LoVo (cell line): ENCODE results near the gene RAPH1.

Source experiments
- DNase-seq: peaks from one replicate; pipeline ENCODE4 v3.0.0-alpha.2; 2016; ENCODE audit warnings: low spot score

Gene RAPH1

DNA sequence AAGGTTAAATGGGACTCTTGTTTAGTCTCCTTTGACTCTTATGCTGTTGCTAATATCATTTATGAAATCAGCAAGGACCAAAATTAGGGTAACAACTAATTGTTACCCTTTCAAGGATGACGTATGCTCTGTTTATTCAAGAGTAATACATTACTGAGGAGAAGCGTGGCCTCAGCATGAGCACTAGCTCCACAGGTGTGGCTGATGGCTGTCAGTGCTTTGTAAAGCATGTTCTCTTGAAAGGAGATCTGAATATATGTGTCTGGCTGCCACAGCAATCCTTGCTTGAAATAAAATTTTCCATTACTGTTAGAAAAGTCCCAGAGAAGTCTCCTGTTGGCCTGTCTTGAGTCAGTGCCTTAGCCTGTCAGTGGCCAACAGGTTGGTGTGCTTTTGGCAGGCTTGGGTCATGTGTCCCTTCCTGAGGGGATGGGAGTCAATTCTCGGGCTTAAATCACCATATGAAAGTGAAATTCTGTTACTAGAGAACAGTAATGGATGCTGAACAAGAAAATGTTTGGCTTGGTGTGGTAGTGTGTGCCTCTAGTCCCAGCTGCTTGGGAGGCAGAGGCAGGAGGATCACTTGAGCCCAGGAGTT is 174.2 kb downstream of the RAPH1 start:
- DNase-seq, result no peak

DNA sequence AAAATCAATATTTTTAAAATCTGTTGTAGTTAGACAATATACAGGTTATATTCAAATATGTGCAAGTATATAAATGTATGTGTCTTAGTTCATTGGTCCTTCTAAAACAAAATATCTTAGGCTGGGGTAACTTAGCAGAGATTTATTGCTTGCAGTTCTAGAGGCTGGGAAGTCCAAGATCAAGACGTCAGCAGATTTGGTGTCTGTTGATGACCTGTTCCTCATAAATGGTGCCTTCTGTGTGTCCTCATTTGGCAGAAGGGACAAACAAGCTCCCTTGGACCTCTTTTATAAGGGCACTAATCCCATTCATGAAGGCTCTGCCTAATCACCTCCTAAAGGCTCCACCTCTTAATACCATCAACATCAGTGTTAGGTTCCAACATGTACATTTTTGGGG is 175.7 kb downstream of the RAPH1 start:
- DNase-seq, result no peak

DNA sequence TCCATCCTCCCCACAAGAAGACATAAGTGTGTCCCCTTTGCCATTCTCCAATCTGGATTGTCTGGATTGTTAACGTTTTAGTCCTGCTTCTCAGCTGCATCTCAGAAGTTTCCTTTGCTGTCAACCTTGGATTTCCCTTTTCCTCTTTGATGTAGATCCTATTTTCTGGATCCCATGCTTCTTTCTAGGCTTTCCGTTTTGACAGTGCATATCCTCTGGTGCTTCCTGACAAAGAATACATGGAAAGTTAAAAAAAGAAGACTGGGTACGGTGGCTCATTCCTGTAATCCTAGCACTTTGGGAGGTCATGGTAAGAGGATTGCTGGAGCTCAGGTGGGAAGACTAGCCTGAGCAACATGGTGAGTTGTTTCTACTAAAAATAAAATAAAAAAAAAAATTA is 180.1 kb downstream of the RAPH1 start:
- DNase-seq, result no peak

DNA sequence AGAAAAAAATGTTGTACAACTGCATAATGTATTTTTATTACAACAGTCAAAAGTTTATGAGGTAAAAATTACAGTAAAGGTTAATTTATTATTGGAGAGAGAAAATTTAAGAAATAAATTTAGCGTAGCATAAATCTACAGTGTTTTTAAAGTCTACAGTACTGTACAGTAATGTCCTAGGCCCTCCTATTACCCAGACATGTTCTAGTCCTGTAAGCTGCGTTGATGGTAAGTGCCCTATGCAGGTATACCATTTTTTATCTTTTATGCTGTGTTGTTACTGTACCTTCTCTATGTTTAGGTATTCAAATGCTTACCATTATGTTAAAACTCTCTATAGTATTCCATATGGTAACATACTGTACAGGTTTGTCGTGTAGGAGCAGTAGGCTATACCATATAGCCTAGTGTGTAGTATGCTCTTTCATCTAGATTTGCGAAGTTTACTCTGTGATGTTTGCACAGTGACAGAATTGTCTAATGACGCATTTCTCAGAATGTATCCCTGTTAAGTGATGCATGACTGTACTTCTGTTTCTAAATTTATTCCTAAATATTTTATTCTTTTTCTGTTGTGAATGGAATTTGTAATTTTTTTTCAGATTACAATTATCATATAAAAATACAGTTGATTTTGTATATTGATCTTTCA is 182.4 kb downstream of the RAPH1 start:
- DNase-seq, result no peak

DNA sequence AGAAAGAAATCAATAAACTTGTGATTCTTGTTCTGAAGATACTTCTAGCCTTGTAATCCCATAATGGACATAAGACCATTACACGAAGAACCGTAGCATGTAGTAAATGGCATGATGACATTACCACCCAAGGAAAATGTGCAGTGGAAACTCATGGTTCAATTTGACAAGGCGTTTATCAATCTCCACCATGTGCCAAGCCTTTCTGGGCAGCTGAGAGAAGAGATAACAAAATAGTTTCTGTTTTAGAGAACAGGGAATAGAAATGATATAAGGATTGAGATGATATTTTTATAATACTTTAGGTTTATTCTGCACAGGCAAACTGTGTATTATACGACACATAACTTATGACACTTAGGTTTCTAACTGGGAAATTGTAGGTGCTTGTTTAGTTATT is 187.7 kb downstream of the RAPH1 start:
- no peak for DNase-seq

DNA sequence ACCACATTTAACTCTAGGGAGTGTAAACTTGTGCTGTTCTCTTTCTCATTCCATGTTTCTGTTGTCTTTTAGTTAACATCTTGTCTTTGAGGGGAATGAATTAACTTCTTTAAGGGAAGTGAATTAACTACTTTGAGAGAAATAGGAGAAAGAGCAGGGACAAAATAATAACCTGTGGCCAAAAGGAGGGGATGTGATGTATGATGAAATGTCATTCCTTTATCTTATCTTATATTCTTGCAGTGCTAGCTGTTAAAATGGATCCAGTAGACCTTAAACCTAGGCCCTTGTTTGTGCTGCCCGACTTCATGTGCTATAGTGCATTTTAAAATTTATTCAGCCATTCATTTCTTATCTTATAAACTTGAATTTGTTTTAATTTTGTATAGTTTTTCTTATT is 188.5 kb downstream of the RAPH1 start:
- no peak for DNase-seq

DNA sequence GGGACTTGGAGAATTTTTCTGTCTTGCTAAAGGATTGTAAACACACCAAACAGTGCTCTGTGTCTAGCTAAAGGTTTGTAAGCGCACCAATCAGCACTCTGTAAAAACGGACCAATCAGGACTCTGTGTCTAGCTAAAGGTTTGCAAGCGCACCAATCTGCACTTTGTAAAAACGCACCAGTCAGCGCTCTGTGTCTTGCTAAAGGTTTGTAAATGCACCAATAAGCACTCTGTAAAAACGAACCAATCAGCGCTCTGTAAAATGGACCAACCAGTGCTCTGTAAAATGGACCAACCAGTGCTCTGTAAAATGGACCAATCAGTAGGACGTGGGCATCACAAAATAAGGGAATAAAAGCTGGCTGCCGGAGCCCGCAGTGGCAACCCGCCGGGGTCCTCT is 190.4 kb downstream of the RAPH1 start:
- no peak for DNase-seq
